ENCODE measurements around the gene THOC6.
A peak's percentile ranks its signal among the peaks of the same experiment; 100 is the strongest.

THOC6 gene

DNA sequence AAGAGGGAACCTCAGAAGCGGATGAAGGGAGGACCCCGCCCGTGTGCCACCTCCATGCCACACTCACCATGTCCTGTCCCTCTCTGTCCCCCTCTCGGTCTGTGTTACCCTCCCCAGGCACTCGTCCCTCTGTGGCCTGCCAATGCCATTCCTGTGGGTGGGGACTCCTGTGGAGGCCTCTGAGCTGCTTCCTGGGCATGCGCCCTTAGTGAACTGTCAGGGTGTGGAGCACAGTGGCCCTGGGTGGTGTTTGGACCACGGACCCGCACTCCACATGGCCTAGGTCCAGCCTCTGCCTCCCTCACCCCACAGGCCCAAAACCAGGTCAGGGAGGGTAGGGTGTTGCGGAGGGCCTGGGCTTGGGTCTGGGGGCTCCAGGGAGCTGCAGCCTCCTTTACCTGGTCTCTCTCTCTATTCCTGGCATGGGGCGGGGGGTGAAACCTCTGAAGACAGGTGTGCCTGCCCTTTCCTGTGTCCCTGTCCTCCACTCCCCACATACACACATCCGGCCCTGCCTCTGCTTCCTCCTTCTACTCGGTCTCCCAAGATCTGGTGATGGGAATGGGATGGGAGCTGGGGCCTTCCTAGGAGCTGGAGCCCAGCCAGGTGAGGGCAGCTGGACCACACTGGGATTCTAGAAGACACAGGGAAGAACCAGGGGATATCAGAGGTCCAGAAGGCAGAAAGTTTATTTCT is 32.1 kb upstream of the THOC6 start:
- WGBS (ENCODE audit: insufficient coverage, insufficient read length) = no CpG with 5 or more reads among the region's 12 CpGs
- DNase-seq (ENCODE audit: low read depth, low spot score) = no peak
- Histone ChIP-seq H3K27ac (ENCODE audit: low read length) (no peak overlapping the region), H3K9me3 (ENCODE audit: control insufficient read depth, insufficient read depth, low read length) (no peaks in the 10 kb centered on the region), H3K36me3 (ENCODE audit: control insufficient read depth, insufficient read depth, low read length) (no peaks in the 10 kb centered on the region; the same call in 1 of the 2 replicates), H3K4me1 (ENCODE audit: control insufficient read depth, insufficient read depth, low read length) (peaks cover 9% of the 10 kb centered on the region), H3K27me3 (ENCODE audit: control insufficient read depth, insufficient read depth, low read length) (no peaks in the 10 kb centered on the region), H3K4me3 (ENCODE audit: low read length) (no peak overlapping the region)

DNA sequence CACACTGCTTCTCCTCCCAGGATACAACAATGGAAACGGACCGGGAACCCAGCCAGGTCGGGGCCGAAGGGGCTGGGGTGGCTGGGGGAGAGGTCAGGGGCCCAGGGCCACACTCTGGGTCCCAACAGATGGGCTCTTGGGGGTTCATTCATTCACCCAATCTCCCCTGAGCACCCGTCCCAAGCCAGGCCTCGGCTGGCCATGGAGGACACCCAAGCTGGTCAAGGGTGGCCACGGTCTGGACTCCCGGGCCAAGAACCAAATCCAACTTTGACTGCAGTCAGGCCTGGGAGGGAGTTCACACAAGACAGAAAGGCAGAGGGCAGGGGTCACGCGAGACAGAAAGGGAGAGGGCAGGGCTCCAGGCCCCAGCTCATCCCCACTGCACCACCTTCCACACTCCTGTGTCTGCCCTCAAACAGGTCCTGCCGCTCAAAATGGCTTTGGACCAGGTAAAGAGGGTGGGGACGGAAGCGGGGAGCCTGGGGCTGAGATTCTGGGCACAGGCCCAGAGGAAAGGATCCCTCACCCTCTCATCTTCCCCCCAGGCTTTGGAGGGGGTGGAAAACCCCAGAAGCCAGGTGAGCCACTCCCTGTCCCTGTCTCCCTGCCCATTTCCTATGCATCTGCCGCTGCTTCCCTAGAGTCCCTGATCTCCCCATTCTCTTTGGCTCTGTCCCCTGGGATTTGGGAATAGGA is 31.3 kb upstream of the THOC6 start:
- no peaks in the 10 kb centered on the region for H3K27me3 ChIP-seq (ENCODE audit: control insufficient read depth, insufficient read depth, low read length)
- WGBS (ENCODE audit: insufficient coverage, insufficient read length) = no CpG with 5 or more reads among the region's 14 CpGs
- H3K27ac ChIP-seq (ENCODE audit: low read length) = no peak overlapping the region
- H3K4me3 ChIP-seq (ENCODE audit: low read length) = no peak overlapping the region
- H3K4me1 ChIP-seq (ENCODE audit: control insufficient read depth, insufficient read depth, low read length) = peaks cover 9% of the 10 kb centered on the region
- no peaks in the 10 kb centered on the region; the same call in 1 of the 2 replicates for H3K36me3 ChIP-seq (ENCODE audit: control insufficient read depth, insufficient read depth, low read length)
- no peaks in the 10 kb centered on the region for H3K9me3 ChIP-seq (ENCODE audit: control insufficient read depth, insufficient read depth, low read length)
- no peak for DNase-seq (ENCODE audit: low read depth, low spot score)

DNA sequence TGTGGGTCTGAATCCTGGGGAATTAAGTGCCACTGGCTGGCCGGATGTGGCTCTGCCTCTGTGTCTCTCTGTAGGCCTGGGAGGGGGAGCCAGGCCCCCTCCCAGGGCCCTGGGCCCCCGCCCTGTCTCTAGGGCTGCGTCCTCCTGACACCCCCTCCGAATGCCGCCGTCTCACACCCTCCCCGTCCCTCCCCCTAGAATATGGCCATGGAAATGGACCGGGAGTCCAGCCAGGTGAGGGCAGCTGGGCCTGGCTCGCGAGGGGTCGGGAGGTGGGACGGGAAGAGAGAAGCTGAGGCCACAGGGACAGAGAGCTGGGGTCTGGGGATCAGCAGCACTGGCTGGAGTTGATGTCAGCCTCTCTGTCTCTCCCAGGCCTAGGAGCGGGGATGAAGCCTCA is 27.5 kb upstream of the THOC6 start:
- Histone ChIP-seq H3K9me3 (ENCODE audit: control insufficient read depth, insufficient read depth, low read length) (no peaks in the 10 kb centered on the region), H3K36me3 (ENCODE audit: control insufficient read depth, insufficient read depth, low read length) (no peaks in the 10 kb centered on the region), H3K4me1 (ENCODE audit: control insufficient read depth, insufficient read depth, low read length) (no peaks in the 10 kb centered on the region), H3K4me3 (ENCODE audit: low read length) (no peak overlapping the region), H3K27ac (ENCODE audit: low read length) (no peak overlapping the region), H3K27me3 (ENCODE audit: control insufficient read depth, insufficient read depth, low read length) (no peaks in the 10 kb centered on the region)
- WGBS (ENCODE audit: insufficient coverage, insufficient read length) = no CpG with 5 or more reads among the region's 13 CpGs
- DNase-seq (ENCODE audit: low read depth, low spot score) = no peak

DNA sequence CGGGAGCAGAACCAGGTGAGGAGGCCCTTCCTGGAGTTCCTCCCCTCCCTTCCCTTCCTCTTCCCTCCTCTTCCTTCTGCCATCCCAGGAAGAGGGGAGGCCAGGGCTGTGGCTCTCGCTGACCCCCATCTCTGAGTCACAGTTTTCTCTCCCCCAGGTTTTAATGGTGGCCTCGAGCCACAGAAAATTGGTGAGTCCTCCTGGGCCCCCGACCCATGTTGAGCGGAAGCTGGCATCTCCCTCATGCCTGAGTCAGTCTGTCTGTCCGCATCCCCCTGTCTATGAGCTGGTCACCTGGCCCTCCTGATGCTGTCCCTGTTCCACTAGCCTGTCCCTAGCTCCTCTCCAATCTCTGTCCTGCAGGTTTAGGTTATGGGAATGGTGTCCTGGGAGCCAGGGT is 23.9 kb upstream of the THOC6 start:
- Histone ChIP-seq H3K27ac (ENCODE audit: low read length) (no peak overlapping the region), H3K27me3 (ENCODE audit: control insufficient read depth, insufficient read depth, low read length) (no peaks in the 10 kb centered on the region), H3K36me3 (ENCODE audit: control insufficient read depth, insufficient read depth, low read length) (no peaks in the 10 kb centered on the region), H3K9me3 (ENCODE audit: control insufficient read depth, insufficient read depth, low read length) (no peaks in the 10 kb centered on the region), H3K4me3 (ENCODE audit: low read length) (no peak overlapping the region), H3K4me1 (ENCODE audit: control insufficient read depth, insufficient read depth, low read length) (no peaks in the 10 kb centered on the region)
- WGBS (ENCODE audit: insufficient coverage, insufficient read length) = no CpG with 5 or more reads among the region's 6 CpGs
- no peak for DNase-seq (ENCODE audit: low read depth, low spot score)

DNA sequence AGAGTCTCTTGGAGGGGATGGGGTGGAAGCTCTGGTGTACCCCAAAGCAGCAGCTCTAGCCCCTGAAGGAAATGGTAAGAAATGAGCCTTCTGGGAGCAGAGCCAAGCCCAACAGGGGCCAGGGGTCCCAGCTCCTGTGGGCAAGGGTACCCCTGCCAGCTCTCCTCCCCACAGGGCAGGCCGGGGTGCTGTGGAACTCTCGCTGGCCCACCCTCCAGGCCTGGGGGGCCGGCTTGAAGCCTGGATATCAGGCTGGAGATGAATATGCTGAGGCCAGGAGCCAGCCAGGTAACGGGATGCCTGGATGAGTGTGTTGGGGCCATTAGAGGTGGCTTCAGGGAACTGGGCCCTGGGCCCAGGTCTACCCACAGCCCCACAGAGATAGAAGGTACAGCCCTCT is 23.3 kb upstream of the THOC6 start:
- no peak overlapping the region for H3K4me3 ChIP-seq (ENCODE audit: low read length)
- H3K4me1 ChIP-seq (ENCODE audit: control insufficient read depth, insufficient read depth, low read length) = no peaks in the 10 kb centered on the region
- H3K36me3 ChIP-seq (ENCODE audit: control insufficient read depth, insufficient read depth, low read length) = no peaks in the 10 kb centered on the region
- H3K27ac ChIP-seq (ENCODE audit: low read length) = no peak overlapping the region
- no peak for DNase-seq (ENCODE audit: low read depth, low spot score)
- H3K9me3 ChIP-seq (ENCODE audit: control insufficient read depth, insufficient read depth, low read length) = no peaks in the 10 kb centered on the region
- no CpG with 5 or more reads among the region's 4 CpGs for WGBS (ENCODE audit: insufficient coverage, insufficient read length)
- no peaks in the 10 kb centered on the region for H3K27me3 ChIP-seq (ENCODE audit: control insufficient read depth, insufficient read depth, low read length)

DNA sequence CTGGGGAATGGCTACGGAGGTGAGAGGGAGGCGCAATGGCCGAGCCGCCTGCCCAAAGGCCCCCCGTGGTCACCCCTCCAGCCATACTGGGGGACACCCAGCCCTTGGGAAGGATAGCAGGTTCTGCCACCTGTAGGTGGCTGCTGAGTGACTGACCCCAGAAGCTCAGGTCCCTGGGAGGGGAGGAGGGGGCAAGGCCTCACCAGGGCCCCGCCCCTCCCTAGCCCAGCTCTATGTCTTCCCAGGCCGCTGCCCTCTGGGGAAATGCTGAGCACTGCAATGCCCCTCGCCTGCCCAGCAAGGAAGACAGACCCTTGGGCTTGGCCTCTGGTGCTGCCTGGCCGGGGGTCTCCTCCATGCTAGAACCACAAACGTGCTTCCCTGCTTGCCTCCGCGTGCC is 22.5 kb upstream of the THOC6 start:
- no CpG with 5 or more reads among the region's 12 CpGs for WGBS (ENCODE audit: insufficient coverage, insufficient read length)
- no peak overlapping the region for H3K4me3 ChIP-seq (ENCODE audit: low read length)

DNA sequence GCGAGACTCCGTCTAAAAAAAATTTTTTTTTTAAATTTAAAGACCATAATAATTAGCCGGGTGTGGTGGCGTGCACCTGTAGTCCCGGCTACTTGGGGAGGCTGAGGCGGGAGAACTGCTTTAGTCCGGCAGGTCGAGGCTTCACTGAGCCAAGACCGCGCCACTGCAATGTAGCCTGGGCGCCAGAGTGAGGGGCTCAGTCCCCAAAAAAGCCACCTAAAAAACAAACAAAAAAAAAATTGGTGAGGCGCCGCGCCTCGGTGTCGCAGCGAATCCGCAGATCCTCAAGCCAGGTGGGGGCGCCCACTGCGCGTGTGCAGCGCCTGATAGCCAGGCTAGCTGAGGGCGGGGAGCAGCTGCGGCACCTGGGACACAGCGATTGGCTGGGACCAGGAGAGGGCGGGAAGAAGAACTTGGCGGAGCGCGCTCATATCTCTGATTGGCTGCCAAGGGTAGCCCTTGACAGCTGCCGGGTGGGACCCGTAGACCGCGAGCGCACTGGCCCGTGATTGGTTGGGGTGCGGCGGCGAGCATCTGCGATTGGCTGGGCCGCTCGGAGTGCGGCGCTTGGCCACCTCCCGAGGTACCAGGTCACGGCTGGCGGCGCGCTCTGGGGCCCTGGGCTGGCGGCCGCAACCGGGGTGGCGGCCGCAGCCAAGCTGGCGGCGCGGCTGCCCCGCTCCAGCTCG is 20.1 kb upstream of the THOC6 start:
- Histone ChIP-seq H3K27ac (ENCODE audit: low read length) (no peak overlapping the region), H3K27me3 (ENCODE audit: control insufficient read depth, insufficient read depth, low read length) (no peaks in the 10 kb centered on the region), H3K4me3 (ENCODE audit: low read length) (peak overlapping the region; percentile 58; the same call in 1 of the 2 replicates), H3K4me1 (ENCODE audit: control insufficient read depth, insufficient read depth, low read length) (peaks cover 15% of the 10 kb centered on the region; the same call in 1 of the 2 replicates), H3K36me3 (ENCODE audit: control insufficient read depth, insufficient read depth, low read length) (no peaks in the 10 kb centered on the region), H3K9me3 (ENCODE audit: control insufficient read depth, insufficient read depth, low read length) (no peaks in the 10 kb centered on the region)
- no peak for DNase-seq (ENCODE audit: low read depth, low spot score)
- WGBS (ENCODE audit: insufficient coverage, insufficient read length) = no CpG with 5 or more reads among the region's 58 CpGs

More for the DNA sequence above, 22.5 kb upstream of the THOC6 start:
- no peaks in the 10 kb centered on the region for H3K36me3 ChIP-seq (ENCODE audit: control insufficient read depth, insufficient read depth, low read length)
- 0 out of 2 replicates have a peak, but pooled peaks cover 3% of the 10 kb centered on the region for H3K4me1 ChIP-seq (ENCODE audit: control insufficient read depth, insufficient read depth, low read length)
- DNase-seq (ENCODE audit: low read depth, low spot score) = no peak
- no peak overlapping the region for H3K27ac ChIP-seq (ENCODE audit: low read length)
- no peaks in the 10 kb centered on the region for H3K9me3 ChIP-seq (ENCODE audit: control insufficient read depth, insufficient read depth, low read length)
- H3K27me3 ChIP-seq (ENCODE audit: control insufficient read depth, insufficient read depth, low read length) = no peaks in the 10 kb centered on the region

DNA sequence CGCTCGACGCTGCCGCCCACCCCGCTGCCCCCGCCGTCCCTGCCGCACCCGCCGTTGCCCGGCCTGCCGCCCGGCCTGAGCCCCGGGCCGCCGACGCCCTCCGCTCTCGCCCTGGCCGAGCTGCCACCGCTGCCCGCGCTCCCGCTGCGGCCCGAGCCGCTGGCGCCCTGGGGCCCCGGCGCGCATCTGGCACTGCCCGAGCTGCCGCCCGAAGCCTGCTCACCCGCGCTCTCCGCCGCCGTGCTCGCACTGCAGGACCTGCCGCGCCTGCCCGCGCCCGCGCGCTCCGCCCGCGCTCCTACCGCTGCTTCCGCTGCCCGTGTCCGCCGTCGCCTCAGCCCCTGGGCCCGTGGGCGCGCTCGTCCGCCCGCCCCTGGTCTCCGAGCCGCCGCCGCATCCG is 19.5 kb upstream of the THOC6 start:
- no peaks in the 10 kb centered on the region for H3K9me3 ChIP-seq (ENCODE audit: control insufficient read depth, insufficient read depth, low read length)
- no peak overlapping the region for H3K27ac ChIP-seq (ENCODE audit: low read length)
- peaks cover 16% of the 10 kb centered on the region; the same call in 1 of the 2 replicates for H3K4me1 ChIP-seq (ENCODE audit: control insufficient read depth, insufficient read depth, low read length)
- no peaks in the 10 kb centered on the region for H3K27me3 ChIP-seq (ENCODE audit: control insufficient read depth, insufficient read depth, low read length)
- peak overlapping the region; percentile 58; the same call in 1 of the 2 replicates for H3K4me3 ChIP-seq (ENCODE audit: low read length)
- no peaks in the 10 kb centered on the region for H3K36me3 ChIP-seq (ENCODE audit: control insufficient read depth, insufficient read depth, low read length)
- DNase-seq (ENCODE audit: low read depth, low spot score) = no peak
- WGBS (ENCODE audit: insufficient coverage, insufficient read length) = no CpG with 5 or more reads among the region's 67 CpGs

DNA sequence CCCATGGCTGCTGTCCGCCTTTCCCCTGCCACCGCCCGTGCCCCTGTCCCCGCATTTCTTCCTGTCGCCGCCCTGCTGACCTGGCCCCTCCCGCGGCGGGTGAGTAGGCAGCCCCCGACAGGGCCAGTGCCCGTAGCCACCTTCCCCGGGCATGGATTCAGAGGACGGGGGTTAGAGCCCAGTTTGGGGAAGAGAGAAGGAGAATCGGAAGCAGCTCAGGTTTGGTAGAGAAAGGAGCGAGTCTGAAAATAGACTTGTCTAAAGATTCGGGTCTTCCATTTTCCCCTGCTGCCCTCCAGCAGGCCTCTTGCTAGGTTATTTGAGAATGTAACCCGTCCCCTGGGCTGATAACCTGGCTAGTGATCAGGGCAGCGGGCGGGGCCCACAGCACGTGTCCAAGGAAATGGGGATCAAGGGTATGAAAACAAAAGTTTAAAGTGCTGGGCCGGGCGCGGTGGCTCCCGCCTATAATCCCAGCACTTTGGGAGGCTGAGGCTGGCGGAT is 19.0 kb upstream of the THOC6 start:
- Histone ChIP-seq H3K4me3 (ENCODE audit: low read length) (peak overlapping the region; percentile 54; the same call in 1 of the 2 replicates), H3K27me3 (ENCODE audit: control insufficient read depth, insufficient read depth, low read length) (no peaks in the 10 kb centered on the region)

More for the DNA sequence above, 19.0 kb upstream of the THOC6 start:
- no peaks in the 10 kb centered on the region for H3K36me3 ChIP-seq (ENCODE audit: control insufficient read depth, insufficient read depth, low read length)
- no CpG with 5 or more reads among the region's 25 CpGs for WGBS (ENCODE audit: insufficient coverage, insufficient read length)
- DNase-seq (ENCODE audit: low read depth, low spot score) = no peak
- no peak overlapping the region for H3K27ac ChIP-seq (ENCODE audit: low read length)
- peaks cover 16% of the 10 kb centered on the region; the same call in 1 of the 2 replicates for H3K4me1 ChIP-seq (ENCODE audit: control insufficient read depth, insufficient read depth, low read length)
- H3K9me3 ChIP-seq (ENCODE audit: control insufficient read depth, insufficient read depth, low read length) = no peaks in the 10 kb centered on the region
